Neuronal stem cell (in vitro differentiated cells): Measurements from ENCODE around the gene KSR2.

Experiments used
- DNase-seq: peaks from one replicate; pipeline ENCODE4 v3.0.0-alpha.2; 2013; ENCODE audit warnings: low spot score
- H2AFZ ChIP-seq: one replicate; pipeline ENCODE4 v1.6.1; 2013; ENCODE audit warnings: mild to moderate bottlenecking, low read length, inconsistent platforms
- H2AK5ac ChIP-seq: 2 replicates; pipeline ENCODE4 v1.6.1; 2013; ENCODE audit warnings: low read depth, mild to moderate bottlenecking, inconsistent platforms, low read length, moderate library complexity, mixed read lengths
- H2BK120ac ChIP-seq: 2 replicates; pipeline ENCODE4 v1.6.1; 2013; ENCODE audit warnings: low read depth, mild to moderate bottlenecking, inconsistent platforms, low read length, moderate library complexity, mixed read lengths
- H2BK12ac ChIP-seq: one replicate; pipeline ENCODE4 v1.6.1; 2013; ENCODE audit warnings: low read length, inconsistent platforms
- H2BK15ac ChIP-seq: 2 replicates; pipeline ENCODE4 v1.6.1; 2013; ENCODE audit warnings: mild to moderate bottlenecking, low read length, inconsistent platforms, mixed read lengths
- H2BK5ac ChIP-seq: one replicate; pipeline ENCODE4 v1.6.1; 2013; ENCODE audit warnings: inconsistent platforms, mild to moderate bottlenecking, low read length, moderate library complexity
- H3K14ac ChIP-seq: one replicate; pipeline ENCODE4 v1.6.1; 2013; ENCODE audit warnings: low read length, inconsistent platforms
- H3K18ac ChIP-seq: 2 replicates; pipeline ENCODE4 v1.6.1; 2013; ENCODE audit warnings: low read length, inconsistent platforms
- H3K23ac ChIP-seq: 2 replicates; pipeline ENCODE4 v1.6.1; 2013; ENCODE audit warnings: low read depth, mild to moderate bottlenecking, mixed read lengths, low read length, inconsistent platforms; ENCODE audit not compliant: poor library complexity
- H3K27ac ChIP-seq: replicated peaks from 3 replicates; pipeline ENCODE4 v1.5.1; 2013; ENCODE audit warnings: low read length, inconsistent platforms
- H3K27me3 ChIP-seq, 3 experiments: 2 replicates each; pipeline ENCODE4 v1.6.1; 2013; ENCODE audit warnings: low read length in 3 of 3, mild to moderate bottlenecking in 2 of 3, inconsistent platforms in 1 of 3, low read depth in 1 of 3, mixed read lengths in 1 of 3, moderate library complexity in 1 of 3; ENCODE audit not compliant: control insufficient read depth in 3 of 3, insufficient read depth in 3 of 3
- H3K36me3 ChIP-seq, 2 donors: replicated peaks in 1 of 2; 2 replicates each; pipeline ENCODE4 v1.6.1; 2013; ENCODE audit warnings: low read length in 2 of 2; ENCODE audit not compliant: control insufficient read depth in 2 of 2, insufficient read depth in 2 of 2
- H3K4ac ChIP-seq: 2 replicates; pipeline ENCODE4 v1.6.1; 2013; ENCODE audit warnings: inconsistent platforms, mild to moderate bottlenecking, low read length, moderate library complexity
- H3K4me1 ChIP-seq, 2 donors: 1 replicate in 1 of 2; 2 replicates in 1 of 2; pipeline ENCODE4 v1.6.1; 2013; ENCODE audit warnings: low read length in 2 of 2, low read depth in 1 of 2; ENCODE audit not compliant: control insufficient read depth in 2 of 2, insufficient read depth in 1 of 2
- H3K4me2 ChIP-seq: one replicate; pipeline ENCODE4 v1.6.1; 2013; ENCODE audit warnings: mild to moderate bottlenecking, low read length, inconsistent platforms; ENCODE audit not compliant: insufficient read depth, poor library complexity, severe bottlenecking
- H3K4me3 ChIP-seq, 2 donors: 2 replicates each; pipeline ENCODE4 v1.5.1; 2013; ENCODE audit warnings: low read length in 2 of 2, mild to moderate bottlenecking in 2 of 2, inconsistent platforms in 1 of 2, moderate library complexity in 1 of 2
- H3K79me1 ChIP-seq: one replicate; pipeline ENCODE4 v1.6.1; 2013; ENCODE audit warnings: low read depth, mild to moderate bottlenecking, inconsistent platforms, low read length, moderate library complexity
- H3K9ac ChIP-seq: one replicate; pipeline ENCODE4 v1.6.1; 2013; ENCODE audit warnings: mild to moderate bottlenecking, low read depth, low read length, inconsistent platforms; ENCODE audit not compliant: poor library complexity
- H3K9me3 ChIP-seq, 2 donors: replicated peaks in 1 of 2; 2 replicates each; pipeline versions ENCODE3 to v1.6.1; 2013; ENCODE audit warnings: low read length in 2 of 2, mild to moderate bottlenecking in 2 of 2, inconsistent platforms in 1 of 2, low read depth in 1 of 2, mixed read lengths in 1 of 2, moderate library complexity in 1 of 2; ENCODE audit not compliant: control insufficient read depth in 2 of 2, insufficient read depth in 1 of 2
- H4K8ac ChIP-seq: one replicate; pipeline ENCODE4 v1.6.1; 2013; ENCODE audit warnings: low read depth, mild to moderate bottlenecking, inconsistent platforms, low read length, moderate library complexity
- H4K91ac ChIP-seq: one replicate; pipeline ENCODE4 v1.6.1; 2013; ENCODE audit warnings: low read length, low read depth, mild to moderate bottlenecking, inconsistent platforms; ENCODE audit not compliant: poor library complexity
- WGBS, 2 donors: extraction: QIAGEN DNeasy Blood & Tissue Kit; methylation state at CpG; one replicate each; pipeline ENCODE4 v1.1.7; 2013; ENCODE audit warnings: missing lambda C conversion rate in 2 of 2, mixed read lengths in 1 of 2; ENCODE audit not compliant: insufficient read length in 2 of 2, insufficient replicate concordance in 1 of 2; ENCODE audit errors: extremely low coverage in 2 of 2; 5-methylcytosine and 5-hydroxymethylcytosine counted together

Gene KSR2

DNA sequence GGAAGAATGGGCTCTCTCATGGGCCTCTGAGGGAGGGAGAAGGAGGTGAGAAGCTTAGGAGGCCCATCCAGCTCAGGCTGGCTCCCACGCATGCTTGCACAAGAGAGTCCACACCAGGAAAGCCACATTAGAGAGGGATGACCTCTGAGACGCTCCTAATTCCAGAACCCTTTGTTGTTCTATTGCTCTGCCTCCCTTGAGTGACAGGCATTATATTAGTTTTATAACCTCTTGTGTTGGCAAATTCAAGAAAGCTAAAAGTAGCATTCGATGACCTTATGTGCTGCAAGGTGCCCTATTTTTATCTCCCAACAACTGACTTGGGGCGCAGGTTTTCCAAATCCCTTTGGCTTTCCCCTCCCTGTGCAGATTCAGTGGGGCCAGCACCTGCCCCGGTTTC, 190.1 kb downstream of the KSR2 start:
- Histone ChIP-seq H2BK5ac (no peak overlapping the region), H3K18ac (no peak overlapping the region)

DNA sequence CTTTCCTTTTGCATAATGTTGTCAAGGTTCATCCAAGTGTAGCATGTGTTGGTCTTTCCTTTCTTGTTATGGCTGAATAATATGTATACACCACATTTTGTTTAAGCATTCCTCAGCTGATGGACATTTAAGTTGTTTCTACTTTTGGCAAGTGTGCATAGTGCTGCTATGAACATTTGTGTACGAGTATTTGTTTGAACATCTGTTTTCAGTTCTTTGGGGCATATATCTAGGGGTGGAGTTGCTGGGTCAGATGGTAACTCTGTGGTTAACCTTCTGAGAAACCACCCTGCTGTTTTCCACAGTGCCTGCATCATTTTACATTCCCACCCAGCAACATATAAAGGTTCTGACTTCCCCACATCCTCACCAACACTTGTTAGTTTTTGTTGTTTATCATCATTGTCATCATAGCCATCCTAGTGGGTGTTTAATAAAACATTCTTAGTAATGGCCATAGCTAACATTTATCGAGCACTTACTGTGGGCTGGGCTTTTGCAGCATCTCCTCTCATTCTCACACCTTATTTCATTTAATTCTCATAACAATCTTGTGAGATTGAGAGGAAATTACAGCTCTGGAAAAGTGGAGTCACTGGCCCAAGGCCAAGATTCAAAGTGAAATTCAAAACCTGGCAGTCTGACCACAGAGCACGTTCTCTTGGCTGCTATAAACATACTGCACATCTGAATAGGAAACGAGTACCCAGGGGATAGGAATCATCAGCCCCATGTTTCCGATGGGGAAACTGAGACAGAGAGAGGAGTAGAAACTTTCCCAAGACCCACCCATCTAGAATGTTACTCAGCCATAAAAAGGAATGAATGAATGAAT, 193.6 kb downstream of the KSR2 start:
- Histone ChIP-seq H3K9ac (no peak overlapping the region), H2BK120ac (no peak overlapping the region), H3K14ac (no peak overlapping the region), H3K27me3 (peaks cover 0 to 2% (median 0%) of the 10 kb centered on the region in 3 experiments), H3K4me2 (no peak overlapping the region), H3K9me3 (peaks cover 0 to 2% of the 10 kb centered on the region in 2 donors), H2BK12ac (no peak overlapping the region), H3K79me1 (no peaks in the 10 kb centered on the region), H4K8ac (no peak overlapping the region), H3K18ac (no peak overlapping the region), H3K27ac (no peak overlapping the region), H3K36me3 (no peaks in the 10 kb centered on the region), H4K91ac (no peak overlapping the region), H2BK5ac (no peak overlapping the region), H3K4ac (no peak overlapping the region), H3K4me3 (no peak overlapping the region), H3K23ac (no peak overlapping the region), H3K4me1 (no peaks in the 10 kb centered on the region), H2BK15ac (no peak overlapping the region), H2AK5ac (no peak overlapping the region), H2AFZ (no peak overlapping the region)
- DNase-seq, result no peak
- no CpG with 5 or more reads among the region's 5 CpGs for WGBS, 2 donors

More for the DNA sequence above, 190.1 kb downstream of the KSR2 start:
- no peak overlapping the region for H3K9ac ChIP-seq
- no peak overlapping the region for H2AK5ac ChIP-seq
- WGBS, 2 donors, result no CpG with 5 or more reads among the region's 5 CpGs
- no peak overlapping the region for H3K4me2 ChIP-seq
- H2BK12ac ChIP-seq, result no peak overlapping the region
- H3K27me3 ChIP-seq, result no peaks in the 10 kb centered on the region
- H4K8ac ChIP-seq, result no peak overlapping the region
- H3K4me1 ChIP-seq, result no peaks in the 10 kb centered on the region
- DNase-seq, result no peak
- no peaks in the 10 kb centered on the region for H3K36me3 ChIP-seq
- H3K4me3 ChIP-seq, result no peak overlapping the region
- no peak overlapping the region for H3K4ac ChIP-seq
- H2AFZ ChIP-seq, result no peak overlapping the region
- no peak overlapping the region for H3K14ac ChIP-seq
- no peak overlapping the region for H2BK120ac ChIP-seq
- H3K27ac ChIP-seq, result no peak overlapping the region
- no peak overlapping the region for H3K23ac ChIP-seq
- H3K79me1 ChIP-seq, result no peaks in the 10 kb centered on the region
- H3K9me3 ChIP-seq, result no peaks in the 10 kb centered on the region
- H4K91ac ChIP-seq, result no peak overlapping the region
- H2BK15ac ChIP-seq, result no peak overlapping the region

DNA sequence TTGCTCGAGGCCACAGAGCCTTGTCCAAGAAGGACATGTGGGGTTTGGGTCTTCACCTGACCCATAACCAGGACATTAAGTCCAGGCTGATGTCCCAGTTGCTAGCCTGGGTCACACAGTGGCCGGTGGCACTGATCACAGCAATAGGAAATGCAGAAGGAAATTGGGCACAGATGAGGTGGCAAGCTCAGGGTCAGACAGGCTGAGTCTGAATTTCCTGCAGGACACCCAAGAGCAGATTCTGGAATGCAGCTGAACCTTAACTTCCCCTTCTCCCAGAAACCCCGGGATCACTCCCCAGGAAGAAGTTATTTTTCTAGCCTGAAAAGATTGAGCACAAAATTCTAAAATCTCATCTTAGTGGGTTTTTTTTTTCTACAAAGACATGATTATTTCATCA, 199.9 kb downstream of the KSR2 start:
- Histone ChIP-seq H3K27ac (no peak overlapping the region), H4K91ac (no peak overlapping the region), H3K79me1 (no peaks in the 10 kb centered on the region), H3K36me3 (no peaks in the 10 kb centered on the region), H3K4ac (no peak overlapping the region), H3K4me2 (no peak overlapping the region), H2BK120ac (no peak overlapping the region), H2BK12ac (no peak overlapping the region), H3K27me3 (peaks cover 0 to 2% (median 0%) of the 10 kb centered on the region in 3 experiments), H3K4me3 (no peak overlapping the region), H2AFZ (no peak overlapping the region), H3K18ac (no peak overlapping the region), H2AK5ac (no peak overlapping the region), H2BK15ac (no peak overlapping the region), H3K23ac (no peak overlapping the region), H3K9me3 (peaks cover 4% of the 10 kb centered on the region in 2 donors), H3K9ac (no peak overlapping the region), H3K14ac (no peak overlapping the region), H2BK5ac (no peak overlapping the region), H4K8ac (no peak overlapping the region), H3K4me1 (no peaks in the 10 kb centered on the region)
- no CpG with 5 or more reads among the region's 3 CpGs for WGBS, 2 donors
- no peak for DNase-seq

DNA sequence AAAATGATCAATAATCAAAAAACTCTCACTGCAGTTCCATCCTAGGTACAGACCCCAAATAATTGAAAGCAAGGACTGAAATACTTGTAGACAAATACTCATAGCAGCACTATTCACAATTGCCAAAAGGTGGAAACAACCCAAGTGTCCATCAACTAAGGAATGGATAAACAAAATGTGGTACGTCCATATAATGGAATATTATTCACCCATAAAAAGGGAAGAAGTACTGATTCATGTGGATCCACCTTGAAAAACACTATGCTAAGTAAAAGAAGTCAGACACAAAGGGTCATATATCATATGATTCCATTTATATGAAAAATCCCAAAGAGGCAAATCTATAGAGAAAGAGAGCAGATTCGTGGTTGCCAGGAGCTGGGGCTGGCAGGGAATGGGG, 202.8 kb downstream of the KSR2 start:
- Histone ChIP-seq H4K91ac (no peak overlapping the region), H2BK120ac (no peak overlapping the region), H3K36me3 (no peaks in the 10 kb centered on the region), H3K27me3 (no peaks in the 10 kb centered on the region), H3K4ac (no peak overlapping the region), H3K14ac (no peak overlapping the region), H3K4me2 (no peak overlapping the region), H4K8ac (no peak overlapping the region), H3K9me3 (peaks cover 2 to 4% of the 10 kb centered on the region in 2 donors), H2AK5ac (no peak overlapping the region), H2AFZ (no peak overlapping the region), H2BK5ac (no peak overlapping the region), H3K9ac (no peak overlapping the region), H3K4me1 (no peaks in the 10 kb centered on the region), H2BK15ac (no peak overlapping the region), H3K27ac (no peak overlapping the region), H3K18ac (no peak overlapping the region), H3K23ac (no peak overlapping the region), H3K79me1 (no peaks in the 10 kb centered on the region), H3K4me3 (no peak overlapping the region), H2BK12ac (no peak overlapping the region)
- no CpG with 5 or more reads among the region's 2 CpGs for WGBS, 2 donors
- no peak for DNase-seq
